Psoas muscle (tissue), 8 donors: ENCODE measurements around the gene MTREX. TPM values are rescaled to one million over a fixed set of nuclear protein-coding genes. Genes with fewer than 3 reads are reported as not detected.
A peak's percentile ranks its signal among the peaks of the same experiment; 100 is the strongest.

Experiments used
- ATAC-seq, 4 donors: fragments of 200-7000 bp; cut with Tn5 transposase; one replicate each; pipeline ENCODE4 v1.9.1; 2020; ENCODE audit warnings: moderate library complexity in 3 of 4, mild to moderate bottlenecking in 2 of 4
- DNase-seq, 2 donors: peaks; one replicate each; pipeline ENCODE4 v3.0.0-alpha.2; 2020
- H3K27ac ChIP-seq: fragments of 200-600 bp; one replicate; pipeline ENCODE4 v1.8.0; 2022
- H3K27me3 ChIP-seq, 3 donors: fragments of 200-600 bp in 1 of 3; one replicate each; pipeline versions ENCODE4 v1.6.1 to v1.8.0; 2013 to 2022; ENCODE audit warnings: low read length in 2 of 3, mild to moderate bottlenecking in 2 of 3, moderate library complexity in 1 of 3; ENCODE audit not compliant: insufficient read depth in 3 of 3
- H3K36me3 ChIP-seq, 2 donors: fragments of 200-600 bp in 1 of 2; one replicate each; pipeline versions ENCODE4 v1.6.1 to v1.8.0; 2013 to 2022; ENCODE audit warnings: low read depth in 1 of 2, mild to moderate bottlenecking in 1 of 2, moderate library complexity in 1 of 2; ENCODE audit not compliant: insufficient read depth in 1 of 2
- H3K4me1 ChIP-seq: fragments of 200-600 bp; one replicate; pipeline ENCODE4 v1.8.0; 2022
- H3K4me3 ChIP-seq: fragments of 200-600 bp; one replicate; pipeline ENCODE4 v1.8.0; 2022; ENCODE audit warnings: mild to moderate bottlenecking
- H3K9me3 ChIP-seq: fragments of 200-600 bp; one replicate; pipeline ENCODE4 v1.8.0; 2022
- CTCF ChIP-seq: fragments of 200-600 bp; IDR thresholded peaks from one replicate; pipeline ENCODE4 v1.8.0; 2022; ENCODE audit warnings: antibody characterized with exemption
- WGBS, 3 donors: extraction: QIAGEN DNeasy Blood & Tissue Kit; methylation state at CpG; one replicate each; pipeline versions ENCODE4 v1.1.6 to v1.1.7; 2013; 5-methylcytosine and 5-hydroxymethylcytosine counted together
- intact Hi-C, 2 donors: fragments of 100-400 bp; cut with DNase I; formaldehyde crosslinking; loops; one replicate each; pipeline versions ENCODE4 v1.11.0 to v1.14.2; 2022
- polyA plus RNA-seq, 3 donors: library from polyadenylated mRNA; stranded (reverse); fragments of 200-250 nt; gene quantifications; one replicate each; pipeline ENCODE4 v1.2.3, GENCODE V29; 2013
- total RNA-seq, 4 donors: library from RNA; stranded (reverse); fragmentation: NEBNext Ultra II Directional in 2 of 4; extraction: Animal tissue kit (Norgen Biotek cat#: 25700) in 2 of 4; gene quantifications; one replicate each; pipeline versions ENCODE4 v1.2.1 to v1.2.4, GENCODE V29; 2021 to 2023
- donor health status: healthy with polysubstance abuse.
- donor health status: DM: no; HTN: no; CAD: no; lungs with moderate emphysema.
- donor health status: Bipolar disorder and iron deficiency.
- donor health status: healthy.
- donor health status: DM: yes; HTN: yes; CAD: no.
- donor health status: DM: no; HTN: no; CAD: no.
- donor health status: DM: no; HTN: no; CAD: no.
- donor health status: DM: yes; HTN: yes; CAD: no.

MTREX gene
- total and polyA plus RNA-seq, 7 donors: 26.7 to 79.4 (median 59.5) TPM

GRCh38 chr5:55303238-55303690, 4.5 kb upstream of the MTREX start:
- intact Hi-C loops: no loop called here
- no peak overlapping the region for H3K4me3 ChIP-seq
- ATAC-seq (peak; percentile 18 to 58 (median 42)), DNase-seq (no peak)
- peak overlapping the region; percentile 39 for H3K27ac ChIP-seq
- H3K36me3 ChIP-seq: peaks cover 0 to 6% of the 10 kb centered on the region in 2 donors
- peaks cover 8% of the 10 kb centered on the region for H3K9me3 ChIP-seq
- WGBS, 3 donors: 58 to 77% (median 67%) methylated on average over 4 of the region's 4 CpGs
- H3K27me3 ChIP-seq: no peaks in the 10 kb centered on the region
- H3K4me1 ChIP-seq: peaks cover 30% of the 10 kb centered on the region
- TF ChIP-seq CTCF: no peak

- peaks cover 41% of the 10 kb centered on the region for H3K4me1 ChIP-seq
- ATAC-seq: no peak
These were observed 3.2 kb upstream of the MTREX start for GRCh38 chr5:55304584-55304983.

GRCh38 chr5:55305345-55305744, 2.4 kb upstream of the MTREX start:
- H3K27ac ChIP-seq: no peak overlapping the region
- DNase-seq (no peak), ATAC-seq (no peak)
- WGBS, 3 donors: 47 to 55% (median 48%) methylated on average over 4 of the region's 4 CpGs
- TF ChIP-seq CTCF: no peak
- intact Hi-C loops: no loop called here
- peaks cover 0 to 3% of the 10 kb centered on the region in 2 donors for H3K36me3 ChIP-seq
- H3K27me3 ChIP-seq: no peaks in the 10 kb centered on the region
- H3K4me3 ChIP-seq: peak overlapping the region; percentile 95
- H3K9me3 ChIP-seq: peaks cover 8% of the 10 kb centered on the region
- H3K4me1 ChIP-seq: peaks cover 46% of the 10 kb centered on the region

More at GRCh38 chr5:55304584-55304983, 3.2 kb upstream of the MTREX start:
- intact Hi-C loops: no loop called here
- no peak overlapping the region for H3K4me3 ChIP-seq
- peaks cover 0 to 3% of the 10 kb centered on the region in 2 donors for H3K36me3 ChIP-seq
- DNase-seq: no peak
- H3K27ac ChIP-seq: no peak overlapping the region
- no peaks in the 10 kb centered on the region for H3K27me3 ChIP-seq
- WGBS, 3 donors: 92 to 94% (median 94%) methylated on average over 6 of the region's 6 CpGs
- TF ChIP-seq CTCF: no peak
- peaks cover 8% of the 10 kb centered on the region for H3K9me3 ChIP-seq

- intact Hi-C loops: no loop called here
- Histone ChIP-seq H3K36me3 (peaks cover 0 to 5% of the 10 kb centered on the region in 2 donors), H3K27me3 (no peaks in the 10 kb centered on the region), H3K27ac (peak overlapping the region; percentile 96), H3K9me3 (peaks cover 3% of the 10 kb centered on the region), H3K4me3 (peak overlapping the region; percentile 95), H3K4me1 (peaks cover 57% of the 10 kb centered on the region)
- ATAC-seq: peak in 1 of 4 donors; percentile 7
- no peak for TF ChIP-seq CTCF
- no peak for DNase-seq
- WGBS, 3 donors: 4 to 5% (median 5%) methylated on average over 12 of the region's 12 CpGs
These were observed 977 bp upstream of the MTREX start for GRCh38 chr5:55306641-55307382.
